GM23338 (cell line): ENCODE results near the gene COPS4. TPM values are rescaled to one million over a fixed set of nuclear protein-coding genes. Genes with fewer than 3 reads are reported as not detected.

Experiments
- ATAC-seq: fragments of 200-7000 bp; cut with Tn5 transposase; 3 replicates; pipeline ENCODE4 v1.9.1; 2020
- DNase-seq: peaks from one replicate; pipeline ENCODE4 v3.0.0-alpha.2; 2015; ENCODE audit warnings: low spot score
- H2AFZ ChIP-seq: fragments of 200-600 bp; sonication (generic); 2 replicates; pipeline ENCODE4 v1.8.0; 2016; ENCODE audit warnings: antibody characterized with exemption, mild to moderate bottlenecking, moderate library complexity
- H3F3A ChIP-seq: fragments of 200-600 bp; sonication (generic); replicated peaks from 2 replicates; pipeline ENCODE4 v1.8.0; 2017; ENCODE audit warnings: antibody characterized with exemption, mixed run types, low read depth
- H3K27ac ChIP-seq: fragments of 200-600 bp; sonication (generic); 2 replicates; pipeline ENCODE4 v1.6.1; 2016; ENCODE audit warnings: low read depth
- H3K27me3 ChIP-seq: fragments of 200-600 bp; sonication (generic); 2 replicates; pipeline ENCODE4 v1.8.0; 2016; ENCODE audit warnings: mild to moderate bottlenecking, mixed run types, moderate library complexity; ENCODE audit not compliant: insufficient read depth
- H3K36me3 ChIP-seq: fragments of 200-600 bp; sonication (generic); 2 replicates; pipeline ENCODE4 v1.8.0; 2016; ENCODE audit warnings: mild to moderate bottlenecking; ENCODE audit not compliant: insufficient read depth
- H3K4me1 ChIP-seq: fragments of 200-600 bp; sonication (generic); 2 replicates; pipeline ENCODE4 v1.8.0; 2016; ENCODE audit warnings: mild to moderate bottlenecking, moderate library complexity; ENCODE audit not compliant: insufficient read depth
- H3K4me2 ChIP-seq: fragments of 200-600 bp; sonication (generic); 2 replicates; pipeline ENCODE4 v1.7.1; 2017; ENCODE audit warnings: mixed run types
- H3K4me3 ChIP-seq: fragments of 200-600 bp; sonication (generic); 2 replicates; pipeline ENCODE4 v1.6.1; 2016; ENCODE audit warnings: mixed run types
- H3K79me2 ChIP-seq: fragments of 200-600 bp; sonication (generic); replicated peaks from 2 replicates; pipeline ENCODE4 v1.8.0; 2017; ENCODE audit warnings: mild to moderate bottlenecking; ENCODE audit not compliant: insufficient read depth
- H3K9me2 ChIP-seq: fragments of 200-600 bp; sonication (generic); 2 replicates; pipeline ENCODE4 v1.8.0; 2017; ENCODE audit not compliant: insufficient read depth
- H4K20me1 ChIP-seq: fragments of 200-600 bp; sonication (generic); replicated peaks from 2 replicates; pipeline ENCODE4 v1.8.0; 2017; ENCODE audit warnings: mild to moderate bottlenecking; ENCODE audit not compliant: insufficient read depth
- H3K27ac Mint-ChIP-seq: 2 replicates; pipeline ENCODE4 v1.8.0; 2020; ENCODE audit warnings: inconsistent platforms, mild to moderate bottlenecking, moderate library complexity, mixed read lengths
- H3K27me3 Mint-ChIP-seq: 3 replicates; pipeline ENCODE4 v1.8.0; 2022; ENCODE audit warnings: low read depth, mild to moderate bottlenecking, moderate library complexity, mixed read lengths, inconsistent platforms; ENCODE audit not compliant: insufficient read depth, poor library complexity
- H3K36me3 Mint-ChIP-seq: 3 replicates; pipeline ENCODE4 v1.8.0; 2021; ENCODE audit warnings: low read depth, mild to moderate bottlenecking, inconsistent platforms, moderate library complexity, mixed read lengths
- H3K4me1 Mint-ChIP-seq: 3 replicates; pipeline ENCODE4 v1.8.0; 2020; ENCODE audit warnings: mild to moderate bottlenecking, inconsistent platforms, mixed read lengths
- H3K4me3 Mint-ChIP-seq: 3 replicates; pipeline ENCODE4 v1.8.0; 2021; ENCODE audit warnings: moderate library complexity, mild to moderate bottlenecking, inconsistent platforms, mixed read lengths
- H3K9me3 Mint-ChIP-seq: 3 replicates; pipeline ENCODE4 v1.8.0; 2020; ENCODE audit warnings: moderate library complexity, mild to moderate bottlenecking, inconsistent platforms, mixed read lengths
- CREB1 ChIP-seq: fragments of 250-450 bp; sonication (Bioruptor Pico); IDR thresholded peaks from 2 replicates; pipeline ENCODE4 v1.5.0; 2020; ENCODE audit warnings: low read depth, mild to moderate bottlenecking, moderate library complexity
- EZH2 ChIP-seq: fragments of 200-600 bp; sonication (generic); IDR thresholded peaks from one replicate; pipeline ENCODE4 v1.8.0; 2017; ENCODE audit warnings: antibody characterized with exemption, mild to moderate bottlenecking, low read depth; ENCODE audit not compliant: unreplicated experiment
- JUNB ChIP-seq: IDR thresholded peaks from one replicate; pipeline ENCODE4 v1.6.1; 2016; ENCODE audit warnings: antibody characterized with exemption; ENCODE audit not compliant: unreplicated experiment
- NANOG ChIP-seq: IDR thresholded peaks from 2 replicates; pipeline ENCODE4 v1.6.1; 2016; ENCODE audit warnings: antibody characterized with exemption, borderline replicate concordance
- POLR2AphosphoS5 ChIP-seq: IDR thresholded peaks from 2 replicates; pipeline ENCODE4 v1.6.1; 2016; ENCODE audit warnings: antibody characterized with exemption, low read depth
- STAT1 ChIP-seq: IDR thresholded peaks from one replicate; pipeline ENCODE4 v1.6.1; 2016; ENCODE audit warnings: antibody characterized with exemption; ENCODE audit not compliant: unreplicated experiment
- polyA plus RNA-seq: library from polyadenylated mRNA; unstranded; fragments of >200 nt; fragmentation: Nextera tagmentation; extraction: Ambion mirVana; gene quantifications from 2 replicates; pipeline ENCODE4 v1.2.1, GENCODE V29; 2016
- total RNA-seq: library from RNA; depleted of rRNA; stranded (reverse); fragments of >200 nt; shearing (Covaris generic); gene quantifications from 2 replicates; pipeline ENCODE4 v1.2.3, GENCODE V29; 2014

Gene COPS4
- total and polyA plus RNA-seq, 2 experiments from 2014 or later, result 23.7 to 46.6 TPM

DNA sequence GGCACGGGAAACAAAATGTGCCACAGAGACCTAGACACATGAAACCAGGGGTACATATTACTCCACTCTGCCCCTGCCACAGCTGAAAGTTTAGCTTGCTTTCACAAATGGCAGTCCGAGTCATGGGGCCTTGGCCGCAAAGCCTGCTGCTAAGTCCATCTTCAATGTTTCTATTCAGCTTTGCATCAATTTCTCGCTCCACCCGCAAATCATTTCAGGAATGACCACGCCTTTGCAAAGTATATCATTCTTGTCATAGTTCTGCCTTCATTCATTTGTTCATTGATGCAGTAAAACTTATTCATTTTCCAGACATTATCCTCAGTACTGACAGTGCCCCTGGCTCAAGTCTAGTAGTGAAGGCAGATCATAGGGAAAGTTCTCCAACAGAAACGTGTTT, 70.0 kb downstream of the COPS4 start:
- H3K27me3 ChIP-seq, result peaks cover 13% of the 10 kb centered on the region
- no peak overlapping the region for H3K4me3 Mint-ChIP-seq
- no peaks in the 10 kb centered on the region for H3F3A ChIP-seq
- H3K4me3 ChIP-seq, result no peak overlapping the region
- no peaks in the 10 kb centered on the region; the same call in 1 of the 2 replicates for H3K4me1 ChIP-seq
- no peaks in the 10 kb centered on the region for H3K9me2 ChIP-seq
- no peaks in the 10 kb centered on the region for H3K9me3 Mint-ChIP-seq
- TF ChIP-seq STAT1, result no peak
- no peak for TF ChIP-seq JUNB
- no peaks in the 10 kb centered on the region for H4K20me1 ChIP-seq
- H3K27ac Mint-ChIP-seq, result no peak overlapping the region
- peaks cover 24% of the 10 kb centered on the region for H3K27me3 Mint-ChIP-seq
- no peaks in the 10 kb centered on the region for H3K36me3 ChIP-seq
- DNase-seq, result no peak
- no peaks in the 10 kb centered on the region for H3K79me2 ChIP-seq
- H3K4me2 ChIP-seq, result no peak overlapping the region
- ATAC-seq, result no peak
- no peak overlapping the region for H2AFZ ChIP-seq
- H3K4me1 Mint-ChIP-seq, result peaks cover 9% of the 10 kb centered on the region
- no peaks in the 10 kb centered on the region for H3K36me3 Mint-ChIP-seq
- no peak overlapping the region for H3K27ac ChIP-seq

DNA sequence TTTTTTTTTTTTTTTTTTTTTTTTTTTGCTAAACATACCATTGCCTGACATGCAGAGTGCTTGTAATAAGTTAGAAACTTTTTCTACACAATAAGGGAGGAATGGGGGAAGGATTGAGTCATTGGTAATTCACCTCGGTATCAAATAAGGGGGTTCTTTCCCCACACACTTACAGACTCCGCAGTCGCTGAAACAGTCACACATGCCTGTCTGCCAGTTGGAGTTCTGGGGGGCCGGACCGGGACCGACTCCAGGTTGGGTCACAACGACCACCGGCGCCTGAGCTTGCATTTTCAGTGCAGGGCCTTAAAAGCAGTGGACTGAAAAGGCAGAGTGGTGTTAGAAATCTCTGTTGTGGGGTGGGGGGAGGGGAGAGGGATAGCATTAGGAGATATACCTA, 72.6 kb downstream of the COPS4 start:
- Mint-ChIP-seq H3K27ac (no peak overlapping the region), H3K4me3 (no peak overlapping the region), H3K9me3 (no peaks in the 10 kb centered on the region), H3K4me1 (peaks cover 14% of the 10 kb centered on the region), H3K36me3 (no peaks in the 10 kb centered on the region), H3K27me3 (peaks cover 24% of the 10 kb centered on the region)
- H3F3A ChIP-seq, result no peaks in the 10 kb centered on the region
- no peak overlapping the region for H3K27ac ChIP-seq
- peaks cover 13% of the 10 kb centered on the region for H3K27me3 ChIP-seq
- no peaks in the 10 kb centered on the region for H4K20me1 ChIP-seq
- no peak overlapping the region for H2AFZ ChIP-seq
- H3K4me2 ChIP-seq, result no peak overlapping the region
- TF ChIP-seq NANOG (no peak), POLR2AphosphoS5 (no peak)
- ATAC-seq (no peak), DNase-seq (no peak)
- no peak overlapping the region for H3K4me3 ChIP-seq
- H3K9me2 ChIP-seq, result no peaks in the 10 kb centered on the region
- H3K36me3 ChIP-seq, result no peaks in the 10 kb centered on the region
- no peaks in the 10 kb centered on the region for H3K79me2 ChIP-seq
- peaks cover 5% of the 10 kb centered on the region for H3K4me1 ChIP-seq

DNA sequence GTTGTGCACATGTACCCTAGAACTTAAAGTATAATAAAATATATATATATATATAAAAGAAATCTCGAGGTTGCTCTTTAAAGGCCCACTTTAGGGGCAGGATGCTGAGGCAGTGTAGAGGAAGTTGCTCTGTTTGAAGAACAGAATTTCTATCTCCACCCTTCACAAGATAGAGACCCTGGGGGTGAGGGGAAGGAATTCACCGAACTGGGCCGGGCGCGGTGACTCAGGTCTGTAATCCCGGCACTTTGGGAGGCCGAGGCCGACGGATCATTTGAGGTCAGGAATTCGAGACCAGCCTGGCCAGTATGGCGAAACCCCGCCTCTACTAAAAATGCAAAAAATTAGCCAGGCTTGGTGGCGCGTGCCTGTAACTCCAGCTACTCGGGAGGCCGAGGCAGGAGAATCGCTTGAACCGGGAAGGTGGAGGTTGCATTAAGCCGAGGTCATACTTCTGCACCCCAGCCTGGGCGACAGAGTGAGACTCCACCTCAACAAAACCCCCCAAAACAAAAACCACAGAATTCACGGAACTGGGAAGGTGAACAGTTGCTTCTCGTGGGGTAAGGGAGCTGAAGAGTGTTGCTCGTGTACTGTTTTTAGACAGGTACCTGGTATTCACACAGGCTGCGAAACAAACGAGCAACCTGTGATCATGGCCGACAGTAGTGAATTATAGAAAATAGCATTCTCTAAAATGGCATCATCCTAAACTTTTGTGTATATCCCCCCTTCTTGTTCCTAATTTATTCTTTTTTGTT, 73.3 kb downstream of the COPS4 start:
- H3K4me1 Mint-ChIP-seq, result peaks cover 14% of the 10 kb centered on the region
- Histone ChIP-seq H2AFZ (no peak overlapping the region), H3K27me3 (peaks cover 13% of the 10 kb centered on the region), H3K27ac (no peak overlapping the region), H3K4me1 (peaks cover 5% of the 10 kb centered on the region), H4K20me1 (no peaks in the 10 kb centered on the region), H3F3A (no peaks in the 10 kb centered on the region), H3K9me2 (no peaks in the 10 kb centered on the region), H3K4me3 (no peak overlapping the region), H3K79me2 (no peaks in the 10 kb centered on the region), H3K36me3 (no peaks in the 10 kb centered on the region), H3K4me2 (no peak overlapping the region)
- H3K36me3 Mint-ChIP-seq, result no peaks in the 10 kb centered on the region
- H3K4me3 Mint-ChIP-seq, result peak overlapping the region; percentile 81; the same call in 1 of the 3 replicates
- DNase-seq, result peak; percentile 51
- H3K9me3 Mint-ChIP-seq, result no peaks in the 10 kb centered on the region
- no peak for ATAC-seq
- no peak for TF ChIP-seq NANOG
- no peak for TF ChIP-seq CREB1 (CRISPR knock-in tag)
- TF ChIP-seq EZH2, result no peak
- H3K27me3 Mint-ChIP-seq, result peaks cover 23% of the 10 kb centered on the region
- H3K27ac Mint-ChIP-seq, result no peak overlapping the region
